GM15510 (cell line): ENCODE measurements around the gene FAM234A.

Experiments used
- POLR2A ChIP-seq: IDR thresholded peaks from 3 replicates; pipeline ENCODE4 v1.6.1; 2011; ENCODE audit warnings: borderline replicate concordance; ENCODE audit not compliant: insufficient read length; ENCODE audit errors: extremely low read depth

FAM234A gene

GRCh38 chr16:262121-262745 lies 27.6 kb downstream of the FAM234A start:
- TF ChIP-seq POLR2A = no peak

- no peak for TF ChIP-seq POLR2A
Measured at GRCh38 chr16:263182-263774, 28.7 kb downstream of the FAM234A start.

- TF ChIP-seq POLR2A = no peak
Measured at GRCh38 chr16:263944-264343, 29.3 kb downstream of the FAM234A start.

GRCh38 chr16:264440-264951 lies 29.9 kb downstream of the FAM234A start:
- TF ChIP-seq POLR2A = no peak

- TF ChIP-seq POLR2A = no peak
Measured at GRCh38 chr16:265002-265529, 30.4 kb downstream of the FAM234A start.

GRCh38 chr16:265711-266110 lies 31.1 kb downstream of the FAM234A start:
- no peak for TF ChIP-seq POLR2A

GRCh38 chr16:266258-267164 lies 31.9 kb downstream of the FAM234A start:
- TF ChIP-seq POLR2A = no peak

GRCh38 chr16:268141-269053 lies 33.8 kb downstream of the FAM234A start:
- TF ChIP-seq POLR2A = no peak

GRCh38 chr16:269061-269796 lies 34.6 kb downstream of the FAM234A start:
- no peak for TF ChIP-seq POLR2A

GRCh38 chr16:270381-271255 lies 36.0 kb downstream of the FAM234A start:
- TF ChIP-seq POLR2A = no peak

GRCh38 chr16:272633-273546 lies 38.3 kb downstream of the FAM234A start:
- no peak for TF ChIP-seq POLR2A

GRCh38 chr16:273547-274421 lies 39.2 kb downstream of the FAM234A start:
- TF ChIP-seq POLR2A = no peak
